ENCODE data around the gene GSTA3.
"Not testable (repeated sequence)": the region's sequence is repeated elsewhere in the genome, so short reads cannot be mapped to it uniquely, and the experiment has no call there.

GSTA3 gene

GRCh38 chr6:52858416-52858815 lies 51.1 kb downstream of the GSTA3 start:
- DNase-seq (ENCODE audit: low read depth): no peak

DNA sequence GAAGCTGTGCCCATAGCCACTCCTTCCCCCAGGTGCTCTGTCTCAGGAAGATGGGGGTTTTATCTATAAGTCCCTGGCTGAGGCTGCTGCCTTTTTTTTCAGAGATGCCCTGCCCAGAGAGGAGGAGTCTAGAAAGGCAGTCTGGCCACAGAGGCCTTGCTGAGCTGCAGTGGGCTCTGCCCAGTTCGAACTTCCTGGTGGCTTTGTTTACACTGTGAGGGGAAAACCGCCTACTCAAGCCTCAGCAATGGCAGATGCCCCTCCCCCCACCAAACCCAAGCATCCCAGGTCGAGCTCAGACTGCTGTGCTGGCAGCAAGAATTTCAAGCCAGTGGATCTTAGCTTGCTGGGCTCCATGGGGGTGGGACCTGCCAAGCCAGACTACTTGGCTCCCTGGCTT lies 53.4 kb downstream of the GSTA3 start:
- not testable (repeated sequence) for DNase-seq (ENCODE audit: low read depth)

- no peak for DNase-seq (ENCODE audit: low read depth)
These were observed 60.4 kb downstream of the GSTA3 start for GRCh38 chr6:52849137-52849536.

All from stimulated activated CD4-positive, alpha-beta T cell treated with anti-CD3 and anti-CD28 coated beads, Interleukin-2, amount 100 ng/mL, for 4 hours (primary cell).